Natural killer cell (primary cell): ENCODE data around the gene SEZ6L. TPM values are rescaled to one million over a fixed set of nuclear protein-coding genes. Genes with fewer than 3 reads are reported as not detected.

Experiments used
- ATAC-seq, 3 donors: fragments of 150-1000 bp in 2 of 3; fragments of 200-7000 bp in 1 of 3; cut with Tn5 transposase; 1 replicate in 1 of 3; 2 replicates in 2 of 3; pipeline ENCODE4 v1.10.0; 2021; ENCODE audit warnings: mild to moderate bottlenecking in 2 of 3, moderate library complexity in 2 of 3
- DNase-seq, 2 donors: peaks; one replicate each; pipeline versions ENCODE4 v3.0.0 to v3.0.0-alpha.2; 2013 to 2021; ENCODE audit warnings: mixed read lengths in 1 of 2
- H3K27ac ChIP-seq: one replicate; pipeline ENCODE4 v1.5.1; 2013; ENCODE audit warnings: mild to moderate bottlenecking, low read length
- H3K27me3 ChIP-seq: one replicate; pipeline ENCODE4 v1.6.1; 2013; ENCODE audit warnings: low read length; ENCODE audit not compliant: control insufficient read depth, insufficient read depth
- H3K36me3 ChIP-seq: one replicate; pipeline ENCODE4 v1.6.1; 2013; ENCODE audit warnings: low read length; ENCODE audit not compliant: control insufficient read depth, insufficient read depth
- H3K4me1 ChIP-seq: one replicate; pipeline ENCODE4 v1.6.1; 2013; ENCODE audit warnings: low read length; ENCODE audit not compliant: control insufficient read depth, insufficient read depth
- H3K4me3 ChIP-seq: one replicate; pipeline ENCODE4 v1.5.1; 2013; ENCODE audit warnings: low read length
- H3K9me3 ChIP-seq: one replicate; pipeline ENCODE4 v1.6.1; 2013; ENCODE audit warnings: low read length; ENCODE audit not compliant: control insufficient read depth, insufficient read depth
- H3K27ac Mint-ChIP-seq, 2 donors: one replicate each; pipeline ENCODE4 v1.8.0; 2022; ENCODE audit warnings: mild to moderate bottlenecking in 2 of 2, mixed read lengths in 2 of 2, moderate library complexity in 1 of 2
- H3K27me3 Mint-ChIP-seq, 2 donors: one replicate each; pipeline ENCODE4 v1.8.0; 2022; ENCODE audit warnings: low read depth in 2 of 2, mixed read lengths in 2 of 2
- H3K36me3 Mint-ChIP-seq: one replicate; pipeline ENCODE4 v1.8.0; 2022; ENCODE audit warnings: mixed read lengths
- H3K4me1 Mint-ChIP-seq, 2 donors: one replicate each; pipeline ENCODE4 v1.8.0; 2022; ENCODE audit warnings: mixed read lengths in 2 of 2
- H3K4me3 Mint-ChIP-seq: one replicate; pipeline ENCODE4 v1.8.0; 2022; ENCODE audit warnings: mild to moderate bottlenecking, moderate library complexity, mixed read lengths
- H3K9me3 Mint-ChIP-seq, 2 donors: one replicate each; pipeline ENCODE4 v1.8.0; 2022; ENCODE audit warnings: mixed read lengths in 2 of 2
- WGBS: methylation state at CpG from one replicate; pipeline ENCODE4 v1.1.7; 2013; ENCODE audit warnings: missing lambda C conversion rate; ENCODE audit not compliant: insufficient coverage; 5-methylcytosine and 5-hydroxymethylcytosine counted together
- intact Hi-C: fragments of 100-400 bp; cut with micrococcal nuclease; formaldehyde crosslinking; loops from one replicate; pipeline ENCODE4 v1.14.2; 2022
- total RNA-seq, 4 donors: library from RNA; stranded (reverse); fragments of 120-200 nt in 1 of 4; gene quantifications; one replicate each; pipeline versions ENCODE4 v1.2.3 to v1.2.4, GENCODE V29; 2013 to 2022
- TF ChIP-seq, protein P1 (sequence below): fragments of 200-600 bp; IDR thresholded peaks from one replicate; pipeline ENCODE4 v1.8.0; 2022; ENCODE audit warnings: antibody characterized with exemption

SEZ6L gene
- total RNA-seq, 3 donors from 2014 or later (not counting 1 experiment from before 2014, with no cell fraction given) = 0.11 to 1.1 (median 0.60) TPM

DNA sequence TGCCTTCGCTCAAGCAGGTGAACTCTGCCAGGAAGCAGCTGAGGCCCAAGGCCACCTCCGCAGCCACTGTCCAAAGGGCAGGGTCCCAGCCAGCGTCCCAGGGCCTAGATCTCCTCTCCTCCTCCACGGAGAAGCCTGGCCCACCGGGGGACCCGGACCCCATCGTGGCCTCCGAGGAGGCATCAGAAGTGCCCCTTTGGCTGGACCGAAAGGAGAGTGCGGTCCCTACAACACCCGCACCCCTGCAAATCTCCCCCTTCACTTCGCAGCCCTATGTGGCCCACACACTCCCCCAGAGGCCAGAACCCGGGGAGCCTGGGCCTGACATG, 123.4 kb downstream of the SEZ6L start:
- TF ChIP-seq, protein P1, sequence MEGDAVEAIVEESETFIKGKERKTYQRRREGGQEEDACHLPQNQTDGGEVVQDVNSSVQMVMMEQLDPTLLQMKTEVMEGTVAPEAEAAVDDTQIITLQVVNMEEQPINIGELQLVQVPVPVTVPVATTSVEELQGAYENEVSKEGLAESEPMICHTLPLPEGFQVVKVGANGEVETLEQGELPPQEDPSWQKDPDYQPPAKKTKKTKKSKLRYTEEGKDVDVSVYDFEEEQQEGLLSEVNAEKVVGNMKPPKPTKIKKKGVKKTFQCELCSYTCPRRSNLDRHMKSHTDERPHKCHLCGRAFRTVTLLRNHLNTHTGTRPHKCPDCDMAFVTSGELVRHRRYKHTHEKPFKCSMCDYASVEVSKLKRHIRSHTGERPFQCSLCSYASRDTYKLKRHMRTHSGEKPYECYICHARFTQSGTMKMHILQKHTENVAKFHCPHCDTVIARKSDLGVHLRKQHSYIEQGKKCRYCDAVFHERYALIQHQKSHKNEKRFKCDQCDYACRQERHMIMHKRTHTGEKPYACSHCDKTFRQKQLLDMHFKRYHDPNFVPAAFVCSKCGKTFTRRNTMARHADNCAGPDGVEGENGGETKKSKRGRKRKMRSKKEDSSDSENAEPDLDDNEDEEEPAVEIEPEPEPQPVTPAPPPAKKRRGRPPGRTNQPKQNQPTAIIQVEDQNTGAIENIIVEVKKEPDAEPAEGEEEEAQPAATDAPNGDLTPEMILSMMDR = no peak
- DNase-seq (no peak), ATAC-seq (no peak)
- no peaks in the 10 kb centered on the region for H3K27me3 ChIP-seq
- Mint-ChIP-seq H3K4me1 (peaks cover 13 to 16% of the 10 kb centered on the region in 2 donors), H3K9me3 (no peaks in the 10 kb centered on the region), H3K36me3 (no peaks in the 10 kb centered on the region), H3K27me3 (peaks cover 8 to 10% of the 10 kb centered on the region in 2 donors), H3K4me3 (no peak overlapping the region), H3K27ac (no peak overlapping the region)
- 97% methylated on average over 13 of the region's 13 CpGs for WGBS
- H3K4me1 ChIP-seq = peaks cover 6% of the 10 kb centered on the region
- H3K27ac ChIP-seq = no peak overlapping the region
- no peaks in the 10 kb centered on the region for H3K9me3 ChIP-seq
- H3K36me3 ChIP-seq = no peaks in the 10 kb centered on the region
- no peak overlapping the region for H3K4me3 ChIP-seq
- intact Hi-C loops = no loop called here

DNA sequence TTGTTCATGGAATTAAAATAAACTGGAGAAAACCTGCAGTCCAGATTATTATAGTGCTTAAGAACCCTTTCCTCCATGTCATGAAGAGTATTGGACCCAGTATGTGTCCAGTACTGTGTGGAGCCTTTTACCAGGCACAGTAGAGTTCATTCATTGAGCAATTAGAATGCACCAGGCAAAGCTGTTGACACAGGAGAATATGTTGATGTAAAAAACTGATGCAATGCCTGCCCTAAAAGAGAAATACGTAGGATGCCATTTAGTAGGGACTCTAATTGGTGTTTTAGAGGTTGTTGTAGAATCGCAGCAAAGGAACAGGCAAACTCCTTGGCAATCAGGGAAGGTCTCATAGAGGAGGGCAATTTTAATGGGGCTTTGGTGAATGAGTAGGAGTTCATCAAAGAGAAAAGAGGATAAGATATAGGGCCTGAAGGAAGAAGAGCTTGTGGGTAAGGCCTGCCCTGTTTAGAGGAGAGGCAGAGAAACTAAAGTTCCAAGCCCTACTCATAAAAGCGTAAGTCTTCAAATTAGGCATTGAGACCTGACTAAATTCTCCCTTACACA, 126.4 kb downstream of the SEZ6L start:
- H3K27ac ChIP-seq = no peak overlapping the region
- no peak overlapping the region for H3K4me3 Mint-ChIP-seq
- DNase-seq = no peak
- H3K9me3 Mint-ChIP-seq = no peaks in the 10 kb centered on the region
- H3K4me3 ChIP-seq = no peak overlapping the region
- TF ChIP-seq, protein P1 = no peak
- ATAC-seq = no peak
- peaks cover 5% of the 10 kb centered on the region for H3K4me1 ChIP-seq
- no peaks in the 10 kb centered on the region for H3K27me3 ChIP-seq
- no peaks in the 10 kb centered on the region for H3K9me3 ChIP-seq
- H3K27ac Mint-ChIP-seq = peak overlapping the region in 1 of 2 donors; percentile 68
- H3K36me3 ChIP-seq = no peaks in the 10 kb centered on the region
- WGBS = 98% methylated on average over 3 of the region's 3 CpGs
- intact Hi-C loops = no loop called here
- H3K4me1 Mint-ChIP-seq = peaks cover 6 to 9% of the 10 kb centered on the region in 2 donors
- H3K36me3 Mint-ChIP-seq = no peaks in the 10 kb centered on the region
- H3K27me3 Mint-ChIP-seq = peaks cover 0 to 2% of the 10 kb centered on the region in 2 donors

DNA sequence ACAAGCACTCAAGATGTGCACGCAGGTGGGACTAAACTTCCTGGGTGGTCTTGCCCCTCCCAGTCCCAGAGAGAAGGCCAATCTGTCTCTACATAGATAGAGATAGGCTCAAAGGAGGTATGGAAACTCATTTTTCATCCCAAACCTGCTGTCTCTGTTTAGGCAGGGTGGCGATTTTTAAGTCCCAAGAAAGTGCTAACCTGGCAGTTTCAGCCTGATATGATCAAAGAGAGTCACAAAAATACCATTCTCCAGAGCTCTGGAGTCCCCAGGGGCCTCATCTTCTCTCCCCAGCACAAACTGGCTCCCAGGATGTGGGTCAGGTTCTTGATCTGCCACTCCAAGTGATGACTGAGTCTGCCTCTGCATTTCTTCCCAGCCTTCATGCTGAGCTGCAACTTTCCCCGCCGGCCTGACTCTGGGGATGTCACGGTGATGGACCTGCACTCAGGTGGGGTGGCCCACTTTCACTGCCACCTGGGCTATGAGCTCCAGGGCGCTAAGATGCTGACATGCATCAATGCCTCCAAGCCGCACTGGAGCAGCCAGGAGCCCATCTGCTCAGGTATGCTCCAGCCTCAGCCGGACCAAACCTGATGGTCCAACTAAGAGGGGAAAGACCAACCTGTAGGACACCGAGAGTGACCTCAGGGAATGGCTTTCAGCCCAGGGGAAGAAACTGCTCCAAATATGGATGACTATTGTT, 129.5 kb downstream of the SEZ6L start:
- H3K27ac ChIP-seq = no peak overlapping the region
- H3K4me1 ChIP-seq = peaks cover 5% of the 10 kb centered on the region
- Mint-ChIP-seq H3K4me1 (peaks cover 6 to 9% of the 10 kb centered on the region in 2 donors), H3K36me3 (no peaks in the 10 kb centered on the region), H3K27ac (no peak overlapping the region), H3K9me3 (no peaks in the 10 kb centered on the region), H3K27me3 (peaks cover 8 to 17% of the 10 kb centered on the region in 2 donors), H3K4me3 (no peak overlapping the region)
- H3K36me3 ChIP-seq = no peaks in the 10 kb centered on the region
- DNase-seq (no peak), ATAC-seq (no peak)
- TF ChIP-seq, protein P1 = no peak
- intact Hi-C loops = no loop called here
- H3K9me3 ChIP-seq = no peaks in the 10 kb centered on the region
- 90% methylated on average over 9 of the region's 9 CpGs for WGBS
- H3K27me3 ChIP-seq = no peaks in the 10 kb centered on the region
- H3K4me3 ChIP-seq = no peak overlapping the region

- H3K36me3 ChIP-seq = no peaks in the 10 kb centered on the region
Observed at GRCh38 chr22:26302726-26303125, 133.5 kb downstream of the SEZ6L start.

More at GRCh38 chr22:26302726-26303125, 133.5 kb downstream of the SEZ6L start:
- WGBS = 79% methylated on average over 4 of the region's 4 CpGs
- intact Hi-C loops = no loop called here
- Histone ChIP-seq H3K27ac (no peak overlapping the region), H3K4me3 (no peak overlapping the region), H3K4me1 (no peaks in the 10 kb centered on the region), H3K9me3 (no peaks in the 10 kb centered on the region), H3K27me3 (peaks cover 4% of the 10 kb centered on the region)
- DNase-seq = no peak
- no peaks in the 10 kb centered on the region for H3K36me3 Mint-ChIP-seq
- no peak overlapping the region for H3K27ac Mint-ChIP-seq
- TF ChIP-seq, protein P1 = no peak
- H3K9me3 Mint-ChIP-seq = no peaks in the 10 kb centered on the region
- H3K4me1 Mint-ChIP-seq = no peaks in the 10 kb centered on the region
- peaks cover 12 to 38% of the 10 kb centered on the region in 2 donors for H3K27me3 Mint-ChIP-seq
- H3K4me3 Mint-ChIP-seq = no peak overlapping the region
- ATAC-seq = no peak
